MM.1S (cell line): ENCODE results near the gene PER2.
"Not testable (repeated sequence)": the region's sequence is repeated elsewhere in the genome, so short reads cannot be mapped to it uniquely, and the experiment has no call there.

Source experiments
- DNase-seq: peaks from one replicate; pipeline ENCODE4 v3.0.0-alpha.2; 2015
- H2AFZ ChIP-seq: fragments of 300-600 bp; sonication (generic); 2 replicates; pipeline ENCODE4 v1.6.0; 2016; ENCODE audit warnings: antibody characterized with exemption, low read length
- H3F3A ChIP-seq: fragments of 300-600 bp; sonication (generic); 2 replicates; pipeline ENCODE4 v1.6.1; 2016; ENCODE audit warnings: mild to moderate bottlenecking, antibody characterized with exemption, low read length, moderate library complexity, mixed read lengths; ENCODE audit not compliant: insufficient read depth
- H3K27ac ChIP-seq: fragments of 300-600 bp; sonication (generic); 2 replicates; pipeline ENCODE4 v1.5.1; 2016; ENCODE audit warnings: mild to moderate bottlenecking, low read length
- H3K27me3 ChIP-seq: fragments of 300-600 bp; sonication (generic); replicated peaks from 2 replicates; pipeline ENCODE4 v1.6.0; 2016; ENCODE audit warnings: low read length; ENCODE audit not compliant: insufficient read depth
- H3K36me3 ChIP-seq: fragments of 300-600 bp; sonication (generic); replicated peaks from 2 replicates; pipeline ENCODE4 v1.6.1; 2016; ENCODE audit warnings: mild to moderate bottlenecking, low read length, mixed read lengths; ENCODE audit not compliant: insufficient read depth
- H3K4me1 ChIP-seq: fragments of 300-600 bp; sonication (generic); 2 replicates; pipeline ENCODE4 v1.6.1; 2016; ENCODE audit warnings: low read length, mixed read lengths
- H3K4me2 ChIP-seq: fragments of 300-600 bp; sonication (generic); 2 replicates; pipeline ENCODE4 v1.6.0; 2016; ENCODE audit warnings: low read depth, low read length
- H3K4me3 ChIP-seq: fragments of 300-600 bp; sonication (generic); 2 replicates; pipeline ENCODE4 v1.5.1; 2016; ENCODE audit warnings: low read length, mixed read lengths
- H3K79me2 ChIP-seq: fragments of 300-600 bp; sonication (generic); 2 replicates; pipeline ENCODE4 v1.6.1; 2016; ENCODE audit warnings: mixed run types, low read length, mixed read lengths
- H3K9ac ChIP-seq: fragments of 300-600 bp; sonication (generic); 2 replicates; pipeline ENCODE4 v1.6.1; 2016; ENCODE audit warnings: low read length, mixed read lengths
- H3K9me2 ChIP-seq: fragments of 300-600 bp; sonication (generic); replicated peaks from 2 replicates; pipeline ENCODE4 v1.6.1; 2016; ENCODE audit warnings: mild to moderate bottlenecking, low read length, mixed read lengths; ENCODE audit not compliant: insufficient read depth
- H3K9me3 ChIP-seq: fragments of 300-600 bp; sonication (generic); replicated peaks from 2 replicates; pipeline ENCODE4 v1.6.1; 2016; ENCODE audit warnings: mild to moderate bottlenecking, low read length, mixed read lengths; ENCODE audit not compliant: insufficient read depth
- H4K20me1 ChIP-seq: fragments of 300-600 bp; sonication (generic); 2 replicates; pipeline ENCODE4 v1.6.1; 2016; ENCODE audit warnings: mild to moderate bottlenecking, low read length, moderate library complexity, mixed read lengths; ENCODE audit not compliant: insufficient read depth
- EZH2 ChIP-seq: fragments of 300-600 bp; sonication (generic); optimal IDR thresholded peaks from 2 replicates; pipeline ENCODE3; 2017; ENCODE audit warnings: low read depth, mild to moderate bottlenecking, antibody characterized with exemption, low read length, mixed read lengths
- EZH2phosphoT487 ChIP-seq: fragments of 300-600 bp; sonication (generic); IDR thresholded peaks from 2 replicates; pipeline ENCODE4 v1.6.1; 2018; ENCODE audit warnings: antibody characterized with exemption, low read length
- TF ChIP-seq, protein P1 (sequence below): fragments of 300-600 bp; sonication (generic); IDR thresholded peaks from 2 replicates; pipeline ENCODE4 v1.5.1; 2016; ENCODE audit warnings: antibody characterized with exemption, low read length, mixed read lengths

PER2 gene

DNA sequence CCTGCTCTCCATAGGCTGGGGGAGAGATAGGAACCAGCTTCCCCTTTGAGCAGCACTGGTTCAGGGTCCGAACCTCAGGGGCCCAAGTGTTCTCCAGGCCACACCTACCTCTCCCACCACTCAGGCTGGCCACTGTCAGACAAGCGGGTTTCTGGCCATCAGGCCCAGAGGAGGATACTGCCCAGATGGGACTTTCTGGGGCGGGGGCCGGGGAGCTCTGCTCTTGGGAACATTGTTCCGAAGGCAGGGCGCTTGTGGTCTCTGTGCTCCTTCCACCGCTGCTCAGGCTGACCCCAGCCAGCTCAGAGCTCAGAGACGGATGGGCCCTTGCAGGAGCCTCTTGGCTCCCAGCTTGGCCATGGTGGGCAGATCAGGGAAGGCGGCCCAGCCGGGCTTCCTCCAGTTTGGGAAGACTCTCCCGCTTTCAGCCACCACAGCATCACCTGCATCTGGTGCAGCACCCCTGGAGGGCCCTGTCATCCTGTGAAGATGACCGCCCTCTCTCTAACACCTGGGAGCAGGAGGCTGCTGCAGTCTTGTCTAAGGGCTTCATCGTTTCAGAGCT lies 26.7 kb upstream of the PER2 start:
- Histone ChIP-seq H3K9ac (no peak overlapping the region), H3K4me1 (peaks cover 4% of the 10 kb centered on the region; the same call in 1 of the 2 replicates), H3K27ac (no peak overlapping the region), H3K4me2 (no peak overlapping the region), H3F3A (no peaks in the 10 kb centered on the region), H3K27me3 (no peaks in the 10 kb centered on the region), H3K9me2 (no peaks in the 10 kb centered on the region), H4K20me1 (no peaks in the 10 kb centered on the region), H2AFZ (no peak overlapping the region), H3K4me3 (no peak overlapping the region), H3K36me3 (no peaks in the 10 kb centered on the region), H3K9me3 (no peaks in the 10 kb centered on the region), H3K79me2 (no peaks in the 10 kb centered on the region)
- TF ChIP-seq EZH2 (no peak), EZH2phosphoT487 (no peak)
- TF ChIP-seq, protein P1, sequence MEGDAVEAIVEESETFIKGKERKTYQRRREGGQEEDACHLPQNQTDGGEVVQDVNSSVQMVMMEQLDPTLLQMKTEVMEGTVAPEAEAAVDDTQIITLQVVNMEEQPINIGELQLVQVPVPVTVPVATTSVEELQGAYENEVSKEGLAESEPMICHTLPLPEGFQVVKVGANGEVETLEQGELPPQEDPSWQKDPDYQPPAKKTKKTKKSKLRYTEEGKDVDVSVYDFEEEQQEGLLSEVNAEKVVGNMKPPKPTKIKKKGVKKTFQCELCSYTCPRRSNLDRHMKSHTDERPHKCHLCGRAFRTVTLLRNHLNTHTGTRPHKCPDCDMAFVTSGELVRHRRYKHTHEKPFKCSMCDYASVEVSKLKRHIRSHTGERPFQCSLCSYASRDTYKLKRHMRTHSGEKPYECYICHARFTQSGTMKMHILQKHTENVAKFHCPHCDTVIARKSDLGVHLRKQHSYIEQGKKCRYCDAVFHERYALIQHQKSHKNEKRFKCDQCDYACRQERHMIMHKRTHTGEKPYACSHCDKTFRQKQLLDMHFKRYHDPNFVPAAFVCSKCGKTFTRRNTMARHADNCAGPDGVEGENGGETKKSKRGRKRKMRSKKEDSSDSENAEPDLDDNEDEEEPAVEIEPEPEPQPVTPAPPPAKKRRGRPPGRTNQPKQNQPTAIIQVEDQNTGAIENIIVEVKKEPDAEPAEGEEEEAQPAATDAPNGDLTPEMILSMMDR, result no peak
- no peak for DNase-seq

DNA sequence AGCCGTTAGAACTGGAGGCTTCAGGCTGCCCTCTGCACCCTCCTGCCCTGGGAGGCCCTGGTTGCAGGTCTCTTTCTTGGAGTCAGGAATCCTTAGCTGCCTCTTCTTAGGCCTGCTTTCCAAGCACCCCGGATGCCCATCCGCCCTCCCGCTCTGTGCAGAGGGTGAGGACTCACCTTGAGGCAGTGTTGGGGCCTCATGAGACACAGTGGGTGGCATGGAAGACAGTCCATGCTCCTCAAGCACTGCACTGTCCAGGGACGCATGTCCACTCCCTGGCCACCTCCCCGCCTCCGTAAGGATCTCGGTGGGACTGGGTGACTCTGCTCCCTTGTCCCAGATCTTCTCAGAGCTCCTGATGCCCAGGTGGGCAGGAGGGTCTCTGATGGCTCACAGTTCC lies 26.2 kb upstream of the PER2 start:
- no peak overlapping the region for H3K27ac ChIP-seq
- no peaks in the 10 kb centered on the region for H3K79me2 ChIP-seq
- TF ChIP-seq EZH2, result no peak
- TF ChIP-seq EZH2phosphoT487, result no peak
- no peaks in the 10 kb centered on the region for H3K36me3 ChIP-seq
- no peaks in the 10 kb centered on the region for H4K20me1 ChIP-seq
- no peak for DNase-seq
- no peaks in the 10 kb centered on the region for H3K27me3 ChIP-seq
- H3K9ac ChIP-seq, result no peak overlapping the region
- H3K4me2 ChIP-seq, result no peak overlapping the region
- no peak overlapping the region for H3K4me3 ChIP-seq
- H3K4me1 ChIP-seq, result no peaks in the 10 kb centered on the region
- H2AFZ ChIP-seq, result no peak overlapping the region
- no peaks in the 10 kb centered on the region for H3K9me3 ChIP-seq
- no peaks in the 10 kb centered on the region for H3K9me2 ChIP-seq
- no peaks in the 10 kb centered on the region for H3F3A ChIP-seq

DNA sequence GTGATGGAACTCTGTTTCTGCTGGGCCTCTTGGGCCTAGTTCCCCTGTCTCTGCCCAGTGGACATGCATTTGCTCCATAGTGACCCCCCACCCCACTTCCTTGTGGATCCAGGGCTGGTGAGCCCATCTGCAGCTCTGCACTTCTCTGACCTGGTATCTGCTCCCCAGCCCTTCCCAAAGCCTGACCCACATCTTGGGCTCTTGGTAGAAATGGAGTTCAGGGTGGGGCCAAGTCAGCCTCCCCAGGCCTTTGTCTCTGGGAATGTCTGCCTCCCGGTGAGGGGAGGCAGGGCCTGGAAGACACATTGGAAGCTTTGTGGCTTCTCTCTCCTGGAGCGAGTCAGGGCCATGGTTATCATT lies 25.6 kb upstream of the PER2 start:
- Histone ChIP-seq H3K27ac (no peak overlapping the region), H3K36me3 (no peaks in the 10 kb centered on the region), H3K79me2 (no peaks in the 10 kb centered on the region), H3K4me1 (no peaks in the 10 kb centered on the region), H3K4me3 (no peak overlapping the region), H3K9me2 (no peaks in the 10 kb centered on the region), H2AFZ (no peak overlapping the region), H4K20me1 (no peaks in the 10 kb centered on the region), H3K9ac (no peak overlapping the region), H3K4me2 (no peak overlapping the region), H3K9me3 (no peaks in the 10 kb centered on the region), H3F3A (no peaks in the 10 kb centered on the region), H3K27me3 (no peaks in the 10 kb centered on the region)
- TF ChIP-seq EZH2 (no peak), EZH2phosphoT487 (no peak)
- TF ChIP-seq, protein P1, result no peak
- no peak for DNase-seq

DNA sequence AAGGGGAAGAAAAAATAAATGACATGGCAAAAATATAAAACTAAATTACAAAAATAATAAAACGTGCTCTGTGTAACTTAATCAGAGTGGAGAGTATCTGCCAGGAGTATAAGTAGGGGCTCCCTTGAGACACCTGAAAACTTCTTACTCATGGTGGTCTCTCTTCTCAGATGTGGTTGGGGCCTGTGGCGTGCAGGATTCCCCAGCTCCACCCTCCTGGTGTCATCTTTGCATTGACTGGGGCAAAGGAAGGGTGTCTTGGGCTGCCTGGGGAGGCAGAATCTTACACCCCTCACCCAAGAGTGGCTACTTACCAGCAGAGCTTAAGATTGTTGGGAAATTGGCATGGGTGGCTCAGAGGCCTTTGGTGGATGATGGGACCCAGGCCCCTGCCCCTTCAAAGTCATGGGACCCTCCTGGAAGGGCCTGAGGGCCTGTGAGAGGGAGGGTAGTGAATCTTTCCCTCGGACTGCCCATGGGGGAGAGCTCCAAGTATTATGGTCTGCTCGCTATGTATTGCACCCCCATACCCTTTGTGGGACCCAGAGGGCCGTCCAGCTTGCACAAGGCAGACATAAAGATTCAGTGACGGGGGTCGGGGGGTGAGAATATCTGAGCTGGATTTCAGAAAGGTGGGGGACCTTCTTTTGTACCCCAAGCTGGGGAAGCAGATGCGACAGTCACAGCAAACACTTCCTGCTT lies 25.0 kb upstream of the PER2 start:
- Histone ChIP-seq H4K20me1 (no peaks in the 10 kb centered on the region), H3K4me2 (no peak overlapping the region), H3K27ac (no peak overlapping the region), H3K9me2 (no peaks in the 10 kb centered on the region), H3K4me1 (no peaks in the 10 kb centered on the region), H3K9me3 (no peaks in the 10 kb centered on the region), H3F3A (no peaks in the 10 kb centered on the region), H3K9ac (no peak overlapping the region), H3K36me3 (no peaks in the 10 kb centered on the region), H3K4me3 (no peak overlapping the region), H2AFZ (no peak overlapping the region), H3K27me3 (no peaks in the 10 kb centered on the region), H3K79me2 (no peaks in the 10 kb centered on the region)
- DNase-seq, result no peak
- TF ChIP-seq, protein P1, result no peak
- TF ChIP-seq EZH2phosphoT487 (no peak), EZH2 (no peak)

DNA sequence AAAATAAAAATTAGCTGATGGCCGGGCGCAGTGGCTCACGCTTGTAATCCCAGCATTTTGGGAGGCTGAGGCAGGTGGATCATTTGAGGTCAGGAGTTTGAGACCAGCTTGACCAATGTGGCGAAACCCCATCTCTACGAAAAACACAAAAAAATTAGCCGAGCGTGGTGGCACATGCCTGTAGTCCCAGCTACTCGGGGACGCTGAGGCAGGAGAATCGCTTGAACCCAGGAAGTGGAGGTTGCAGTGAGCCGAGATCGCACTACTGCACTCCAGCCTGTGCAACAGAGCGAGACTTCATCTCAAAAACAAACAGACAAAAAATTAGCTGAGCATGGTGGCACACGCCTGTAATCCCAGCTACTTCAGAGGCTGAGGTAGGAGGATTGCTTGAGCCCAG lies 22.3 kb upstream of the PER2 start:
- H3K27me3 ChIP-seq, H3K27ac ChIP-seq, H3K79me2 ChIP-seq, DNase-seq, H2AFZ ChIP-seq, H4K20me1 ChIP-seq, H3K4me2 ChIP-seq, H3K9me2 ChIP-seq, H3F3A ChIP-seq, H3K9me3 ChIP-seq, H3K9ac ChIP-seq, H3K4me3 ChIP-seq, H3K36me3 ChIP-seq, H3K4me1 ChIP-seq: not testable (repeated sequence)
